Posterior cingulate gyrus (tissue), 11 donors: ENCODE measurements around the gene GALNT9.

Experiments used
- DNase-seq, 10 donors: peaks; one replicate each; pipeline versions ENCODE4 v3.0.0 to v3.0.0-alpha.2; 2020 to 2021; ENCODE audit warnings: mixed read lengths in 3 of 10
- intact Hi-C: fragments of 100-400 bp; cut with DNase I; formaldehyde crosslinking; loops from one replicate; pipeline ENCODE4 v1.15.1; 2023

The GALNT9 gene

GRCh38 chr12:132170637-132171292, 158.6 kb downstream of the GALNT9 start:
- intact Hi-C loops: no loop called here
- DNase-seq: peak in 4 of 10 donors; percentile 5 to 78 (median 68)

GRCh38 chr12:132170094-132170636, 159.2 kb downstream of the GALNT9 start:
- peak in 4 of 10 donors; percentile 3 to 72 (median 68) for DNase-seq
- intact Hi-C loops: no loop called here

GRCh38 chr12:132169376-132169775, 160.0 kb downstream of the GALNT9 start:
- intact Hi-C loops: no loop called here
- peak in 4 of 10 donors; percentile 2 to 82 (median 66) for DNase-seq

GRCh38 chr12:132168311-132169031, 160.9 kb downstream of the GALNT9 start:
- DNase-seq: peak in 5 of 10 donors; percentile 5 to 80 (median 46)
- intact Hi-C loops: no loop called here

GRCh38 chr12:132167611-132168310, 161.6 kb downstream of the GALNT9 start:
- intact Hi-C loops: no loop called here
- peak in 4 of 10 donors; percentile 3 to 80 (median 55) for DNase-seq

GRCh38 chr12:132166801-132167591, 162.4 kb downstream of the GALNT9 start:
- intact Hi-C loops: no loop called here
- DNase-seq: peak in 2 of 10 donors; percentile 49 to 55

- intact Hi-C loops: no loop called here
- DNase-seq: peak in 1 of 10 donors; percentile 9
Measured at GRCh38 chr12:132166093-132166492, 163.3 kb downstream of the GALNT9 start.

- peak in 2 of 10 donors; percentile 22 to 60 for DNase-seq
- intact Hi-C loops: no loop called here
Measured at GRCh38 chr12:132165584-132165983, 163.8 kb downstream of the GALNT9 start.

- intact Hi-C loops: no loop called here
- DNase-seq: no peak
Measured at GRCh38 chr12:132164426-132164825, 165.0 kb downstream of the GALNT9 start.

- DNase-seq: peak in 3 of 10 donors; percentile 5 to 83 (median 53)
- intact Hi-C loops: no loop called here
Measured at GRCh38 chr12:132163911-132164288, 165.5 kb downstream of the GALNT9 start.

GRCh38 chr12:132163041-132163910, 166.1 kb downstream of the GALNT9 start:
- intact Hi-C loops: no loop called here
- peak in 4 of 10 donors; percentile 5 to 76 (median 52) for DNase-seq

GRCh38 chr12:132162508-132163031, 166.8 kb downstream of the GALNT9 start:
- intact Hi-C loops: no loop called here
- peak in 8 of 10 donors; percentile 33 to 91 (median 52) for DNase-seq

GRCh38 chr12:132161796-132162507, 167.4 kb downstream of the GALNT9 start:
- intact Hi-C loops: no loop called here
- DNase-seq: peak in 3 of 10 donors; percentile 4 to 41 (median 38)

GRCh38 chr12:132161036-132161781, 168.2 kb downstream of the GALNT9 start:
- peak in 3 of 10 donors; percentile 2 to 35 (median 3) for DNase-seq
- intact Hi-C loops: no loop called here

GRCh38 chr12:132160601-132161035, 168.8 kb downstream of the GALNT9 start:
- DNase-seq: peak in 5 of 10 donors; percentile 3 to 87 (median 47)
- intact Hi-C loops: no loop called here

- peak in 5 of 10 donors; percentile 7 to 83 (median 72) for DNase-seq
- intact Hi-C loops: no loop called here
Measured at GRCh38 chr12:132160016-132160415, 169.4 kb downstream of the GALNT9 start.

GRCh38 chr12:132159555-132160003, 169.8 kb downstream of the GALNT9 start:
- intact Hi-C loops: loop anchor here (10.0 kb wide), 1 partner anchor 255 kb away; no protein-coding TSS in a partner anchor
- DNase-seq: peak in 4 of 10 donors; percentile 4 to 77 (median 58)
